Erythroblast (primary cell): Measurements from ENCODE around the gene BACH2.

Source experiments
- GATA1 ChIP-seq: IDR thresholded peaks from 2 replicates; pipeline ENCODE4 v1.6.1; 2011; ENCODE audit warnings: low read depth, mild to moderate bottlenecking, control low read depth, low read length, moderate library complexity
- POLR2A ChIP-seq: IDR thresholded peaks from 2 replicates; pipeline ENCODE4 v1.6.1; 2011; ENCODE audit warnings: mild to moderate bottlenecking, low read length

DNA sequence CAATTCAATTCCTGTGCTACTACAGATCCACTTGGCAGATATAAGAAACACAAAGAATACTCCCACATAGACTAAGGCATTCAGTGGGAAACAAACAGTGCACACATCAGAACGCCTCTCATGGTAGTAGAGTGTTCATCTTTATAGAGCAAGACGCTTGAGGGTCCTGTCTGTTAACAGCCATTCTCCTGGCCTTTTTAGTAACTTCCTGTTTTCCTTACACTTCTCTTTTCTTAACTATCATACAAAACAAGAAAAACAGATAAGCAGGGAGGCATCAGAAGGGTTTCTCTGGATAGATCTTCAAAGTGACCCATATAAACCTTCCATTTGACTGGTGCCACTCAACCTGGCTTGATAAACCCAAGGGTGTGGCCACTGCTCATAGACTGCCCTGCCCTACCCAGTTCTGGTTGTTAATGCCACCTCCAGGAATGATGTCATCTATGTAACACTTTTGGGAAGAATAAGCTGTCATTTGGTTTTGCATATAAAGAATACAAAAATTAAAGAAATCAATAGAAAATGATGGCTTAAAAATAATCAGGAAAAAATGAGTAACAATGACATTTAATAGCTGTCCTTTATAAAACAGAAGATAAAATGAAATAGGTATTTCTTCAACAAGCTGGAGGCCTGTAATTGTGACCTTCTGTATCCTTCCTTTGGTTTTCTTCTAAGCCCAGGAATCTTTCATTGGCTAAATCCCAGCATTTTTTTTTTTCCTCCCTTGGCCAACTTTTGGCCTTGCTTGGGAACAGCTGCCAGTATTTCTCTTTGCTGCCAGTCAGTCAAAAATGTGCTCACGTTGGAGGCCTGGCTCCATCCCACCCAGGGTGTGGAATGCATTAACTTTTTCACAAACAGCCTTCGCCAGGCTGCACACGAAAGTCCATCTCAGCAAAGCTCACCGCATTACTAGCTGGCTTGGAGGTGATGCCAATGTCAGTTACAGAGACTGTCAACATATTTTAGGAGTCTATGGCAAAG is 298.9 kb downstream of the BACH2 start:
- TF ChIP-seq POLR2A (no peak), GATA1 (no peak)
